ENCODE measurements around the gene PTPRF.

Gene PTPRF

DNA sequence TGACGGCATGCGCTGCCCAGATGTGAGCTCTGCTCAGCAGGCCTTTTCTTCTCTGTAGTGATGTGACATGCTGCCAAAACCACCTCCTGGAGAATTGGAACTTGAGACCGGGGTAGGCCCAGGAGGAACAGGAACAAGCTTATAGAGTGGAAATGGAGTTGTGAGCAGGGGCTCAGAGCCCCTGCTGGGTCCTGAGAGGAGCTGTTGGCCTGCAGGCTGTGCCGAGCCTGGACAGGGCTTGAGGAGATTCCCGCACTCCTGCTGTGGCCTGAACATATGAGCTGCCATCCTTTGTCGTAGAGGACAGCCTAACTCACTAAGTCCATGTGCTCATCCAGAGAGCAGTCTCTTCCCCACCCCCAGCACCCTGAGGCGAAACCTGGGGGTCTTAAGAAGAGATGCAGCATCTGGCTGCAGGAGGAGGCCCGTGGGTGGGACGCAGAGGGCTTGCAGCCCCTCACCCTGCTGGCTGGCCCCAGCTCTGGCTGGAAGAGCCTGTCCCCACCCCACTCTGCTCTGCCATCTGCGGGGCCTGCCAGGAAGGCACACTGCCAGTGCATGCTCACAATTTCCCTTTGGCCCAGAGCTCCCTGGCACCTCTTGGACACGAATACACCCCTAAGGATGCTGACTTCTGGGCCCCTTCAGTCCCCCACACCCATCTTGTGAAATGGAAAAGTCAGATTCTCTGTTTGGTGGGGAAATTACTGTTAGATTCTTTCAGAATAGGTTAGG is 42.5 kb downstream of the PTPRF start:
- DNase-seq (ENCODE audit: low read depth in 2 of 2) = no peak
- TF ChIP-seq, protein P1, sequence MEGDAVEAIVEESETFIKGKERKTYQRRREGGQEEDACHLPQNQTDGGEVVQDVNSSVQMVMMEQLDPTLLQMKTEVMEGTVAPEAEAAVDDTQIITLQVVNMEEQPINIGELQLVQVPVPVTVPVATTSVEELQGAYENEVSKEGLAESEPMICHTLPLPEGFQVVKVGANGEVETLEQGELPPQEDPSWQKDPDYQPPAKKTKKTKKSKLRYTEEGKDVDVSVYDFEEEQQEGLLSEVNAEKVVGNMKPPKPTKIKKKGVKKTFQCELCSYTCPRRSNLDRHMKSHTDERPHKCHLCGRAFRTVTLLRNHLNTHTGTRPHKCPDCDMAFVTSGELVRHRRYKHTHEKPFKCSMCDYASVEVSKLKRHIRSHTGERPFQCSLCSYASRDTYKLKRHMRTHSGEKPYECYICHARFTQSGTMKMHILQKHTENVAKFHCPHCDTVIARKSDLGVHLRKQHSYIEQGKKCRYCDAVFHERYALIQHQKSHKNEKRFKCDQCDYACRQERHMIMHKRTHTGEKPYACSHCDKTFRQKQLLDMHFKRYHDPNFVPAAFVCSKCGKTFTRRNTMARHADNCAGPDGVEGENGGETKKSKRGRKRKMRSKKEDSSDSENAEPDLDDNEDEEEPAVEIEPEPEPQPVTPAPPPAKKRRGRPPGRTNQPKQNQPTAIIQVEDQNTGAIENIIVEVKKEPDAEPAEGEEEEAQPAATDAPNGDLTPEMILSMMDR (IDR thresholded peaks at IDR 0.05; ENCODE audit: low read depth, low read length) = no peak
- H3K4me3 ChIP-seq (replicated peaks in 1 of 2; ENCODE audit: low read depth in 2 of 2, low read length in 2 of 2) = no peak overlapping the region

DNA sequence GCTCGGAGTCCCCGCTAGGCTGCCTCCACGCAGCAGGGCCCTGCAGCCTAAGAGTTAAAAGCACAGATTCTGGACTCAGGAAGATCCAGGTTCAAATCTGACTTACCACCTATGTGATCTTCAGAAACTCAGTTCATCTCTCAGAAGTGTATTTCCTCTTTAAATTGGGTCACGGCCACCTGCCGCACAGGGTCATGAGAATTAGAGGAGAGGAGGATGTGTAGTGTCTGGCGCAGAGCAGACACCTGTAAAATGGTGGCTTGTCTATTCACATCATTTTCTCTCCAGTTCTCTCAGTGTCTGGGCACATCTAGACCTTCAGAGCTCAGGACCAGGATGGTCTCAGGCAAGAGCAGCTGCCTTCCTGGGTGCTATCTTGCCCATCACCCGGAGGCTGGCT is 45.8 kb downstream of the PTPRF start:
- TF ChIP-seq, protein P1 (IDR thresholded peaks at IDR 0.05; ENCODE audit: low read depth, low read length) = no peak
- H3K4me3 ChIP-seq (replicated peaks in 1 of 2; ENCODE audit: low read depth in 2 of 2, low read length in 2 of 2) = no peak overlapping the region
- DNase-seq (ENCODE audit: low read depth in 2 of 2) = no peak

DNA sequence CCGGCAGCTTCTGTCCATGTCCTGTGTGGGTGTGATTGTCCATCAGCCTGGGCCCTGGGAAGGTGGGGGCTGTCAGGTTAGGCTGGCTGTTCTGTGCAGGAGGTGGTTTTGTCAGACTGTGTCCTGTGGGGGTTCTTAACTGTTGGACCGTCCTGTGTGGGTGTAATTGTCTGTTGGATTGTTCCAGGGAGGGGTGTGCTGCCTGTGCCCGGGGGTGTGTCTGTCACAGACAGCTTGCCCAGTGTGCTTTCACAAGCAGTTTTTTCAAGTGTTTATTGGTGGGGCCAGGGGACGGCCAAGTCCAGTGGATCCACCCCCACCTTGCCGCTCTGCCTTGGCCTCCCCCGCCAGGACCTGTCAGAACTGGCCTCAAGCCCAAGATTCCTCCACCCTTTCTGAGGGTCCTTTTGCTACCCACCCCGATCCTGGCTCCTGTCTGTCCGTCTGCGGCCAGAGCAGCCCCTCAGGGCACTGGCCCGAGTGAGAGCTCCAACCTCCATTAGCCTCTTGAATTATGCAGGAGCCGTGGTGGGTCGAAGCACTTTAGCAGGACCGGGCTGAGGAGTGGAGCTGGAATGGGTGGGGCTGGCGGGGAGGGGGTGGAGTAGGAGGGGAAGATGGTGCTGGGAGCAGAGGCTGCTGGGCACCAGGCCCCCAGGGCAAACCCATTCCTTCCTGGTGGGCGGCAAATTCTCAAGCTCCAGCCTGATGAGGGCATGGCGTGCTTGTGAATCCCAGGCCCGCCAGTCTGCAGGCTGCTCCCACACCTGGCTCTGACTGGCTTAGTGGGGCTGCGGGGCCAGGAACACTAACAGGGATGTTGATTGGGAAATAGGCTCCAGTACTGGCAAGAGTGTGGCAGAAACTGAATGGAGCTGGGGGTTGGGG is 47.2 kb downstream of the PTPRF start:
- no peak for DNase-seq (ENCODE audit: low read depth in 2 of 2)
- TF ChIP-seq, protein P1 (IDR thresholded peaks at IDR 0.05; ENCODE audit: low read depth, low read length) = no peak
- H3K4me3 ChIP-seq (replicated peaks in 1 of 2; ENCODE audit: low read depth in 2 of 2, low read length in 2 of 2) = no peak overlapping the region

DNA sequence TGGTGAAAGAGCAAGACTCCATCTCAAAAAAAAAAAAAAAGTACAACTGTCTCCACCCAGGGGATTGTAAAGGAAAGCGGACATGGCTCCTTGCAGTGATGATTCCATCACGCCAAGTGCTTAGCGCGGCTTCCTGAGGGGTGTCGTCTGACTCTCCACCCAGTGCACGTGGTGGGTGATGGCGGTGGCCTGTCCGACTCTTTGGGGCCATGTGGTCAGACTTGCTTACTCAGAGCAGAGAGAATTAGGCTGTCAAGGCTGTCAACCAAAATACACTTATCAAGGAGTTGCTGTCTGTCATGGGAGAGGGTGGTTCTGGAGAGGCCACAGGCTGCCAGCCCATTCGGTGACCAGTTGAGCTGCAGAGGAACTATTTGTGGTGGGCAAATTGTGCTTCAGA is 49.4 kb downstream of the PTPRF start:
- TF ChIP-seq, protein P1 (IDR thresholded peaks at IDR 0.05; ENCODE audit: low read depth, low read length) = no peak
- H3K4me3 ChIP-seq (replicated peaks in 1 of 2; ENCODE audit: low read depth in 2 of 2, low read length in 2 of 2) = no peak overlapping the region
- DNase-seq (ENCODE audit: low read depth in 2 of 2) = no peak

DNA sequence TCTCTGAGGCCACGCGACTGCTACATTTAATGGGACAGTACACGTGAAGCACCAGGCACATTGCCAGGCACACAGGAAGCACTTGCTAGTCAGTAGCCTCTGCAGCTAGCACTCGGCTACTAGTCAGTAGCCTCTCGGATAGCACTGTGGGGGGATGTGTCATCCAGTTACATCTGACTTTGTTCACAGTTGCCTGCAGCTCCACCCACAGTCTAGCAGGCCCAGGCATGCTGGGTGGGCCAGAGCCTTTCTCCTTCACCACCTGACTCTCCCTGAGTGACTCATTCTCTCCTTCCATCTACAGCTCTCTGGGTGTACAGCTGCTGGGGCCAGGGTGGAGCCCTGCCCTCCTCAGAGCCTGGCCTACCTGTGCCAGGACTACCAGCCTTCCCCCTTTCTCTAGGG is 51.5 kb downstream of the PTPRF start:
- no peak overlapping the region for H3K4me3 ChIP-seq (replicated peaks in 1 of 2; ENCODE audit: low read depth in 2 of 2, low read length in 2 of 2)
- DNase-seq (ENCODE audit: low read depth in 2 of 2) = peak; percentile 74 to 90
- TF ChIP-seq, protein P1 (IDR thresholded peaks at IDR 0.05; ENCODE audit: low read depth, low read length) = no peak

DNA sequence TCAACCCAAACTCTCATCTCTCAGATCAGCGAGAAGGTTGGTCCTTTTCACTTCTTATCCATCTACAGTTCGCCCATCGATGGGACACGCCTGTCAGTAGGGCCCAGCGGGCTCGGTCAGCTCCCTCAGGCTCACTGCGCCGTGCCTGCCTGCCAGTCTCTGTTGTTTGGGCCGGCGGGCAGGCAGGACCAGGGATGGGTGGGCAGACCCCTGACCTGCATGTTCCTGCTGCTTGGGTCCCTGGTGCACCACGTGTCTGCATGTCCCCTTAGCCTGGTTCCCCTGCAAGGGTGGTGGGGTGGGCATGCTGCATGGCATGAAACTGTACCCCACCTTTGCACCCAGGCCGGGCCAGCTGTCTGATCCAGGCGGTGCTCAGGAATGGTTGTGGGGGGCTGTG is 52.4 kb downstream of the PTPRF start:
- no peak for DNase-seq (ENCODE audit: low read depth in 2 of 2)
- no peak overlapping the region for H3K4me3 ChIP-seq (replicated peaks in 1 of 2; ENCODE audit: low read depth in 2 of 2, low read length in 2 of 2)
- TF ChIP-seq, protein P1 (IDR thresholded peaks at IDR 0.05; ENCODE audit: low read depth, low read length) = no peak

Measured in cardiac fibroblast (primary cell).